Measurements from ENCODE around the gene MATN4. TPM values are rescaled to one million over a fixed set of nuclear protein-coding genes. Genes with fewer than 3 reads are reported as not detected.

The MATN4 gene
- total and polyA plus RNA-seq, 7 donors = not detected

DNA sequence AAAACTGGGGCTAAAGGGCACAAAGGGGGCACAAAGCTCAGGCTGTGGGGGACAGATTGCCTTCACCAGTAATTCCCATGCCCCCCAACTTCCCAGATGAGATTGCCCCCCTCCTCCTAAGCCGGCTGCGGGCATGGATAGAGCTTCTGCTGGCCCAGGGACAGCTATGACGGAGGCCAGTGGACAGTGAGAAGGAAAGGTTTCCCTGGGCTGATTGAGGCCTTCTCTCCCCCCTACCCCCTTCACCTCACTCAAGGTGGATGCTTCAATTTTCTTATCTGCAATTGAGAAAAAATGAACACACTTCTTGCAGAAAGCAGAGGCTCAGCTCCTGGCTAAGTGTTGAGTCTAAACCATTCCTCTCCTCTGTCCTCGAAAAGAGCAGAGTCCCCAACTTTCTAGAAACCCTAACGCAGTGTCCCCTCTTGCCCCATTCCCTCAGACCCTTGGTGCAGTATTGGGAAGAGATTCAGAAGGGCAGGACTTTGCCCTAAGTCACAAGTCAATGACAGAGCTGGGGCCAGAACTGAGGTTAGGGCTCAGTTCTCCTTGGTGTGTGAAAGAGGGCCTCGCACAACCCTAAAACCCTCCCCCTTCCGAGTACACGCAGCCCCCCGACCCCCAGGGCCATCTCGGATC is 39.3 kb upstream of the MATN4 start:
- DNase-seq = peak in 1 of 2 donors; percentile 72
- WGBS, 3 donors = 12 to 25% (median 13%) methylated on average over 10 of the region's 10 CpGs
- Histone ChIP-seq H3K27ac (peak overlapping the region; percentile 94), H3K4me1 (peaks cover 30% of the 10 kb centered on the region), H3K9me3 (no peaks in the 10 kb centered on the region), H3K27me3 (ENCODE audit: insufficient read depth in 3 of 3, low read length in 2 of 3) (no peaks in the 10 kb centered on the region), H3K36me3 (ENCODE audit: insufficient read depth in 1 of 2, low read depth in 1 of 2) (no peaks in the 10 kb centered on the region), H3K4me3 (peak overlapping the region; percentile 79)
- intact Hi-C loops (cut with DNase I) = loop anchor here (2.0 to 10.0 kb wide), 2 partner anchors 15 to 1143 kb away; partner anchors contain the start of gene SYS1 (in 1 of the 2)
- peak in 3 of 4 donors; percentile 23 to 42 (median 29) for ATAC-seq
- TF ChIP-seq, protein P1, sequence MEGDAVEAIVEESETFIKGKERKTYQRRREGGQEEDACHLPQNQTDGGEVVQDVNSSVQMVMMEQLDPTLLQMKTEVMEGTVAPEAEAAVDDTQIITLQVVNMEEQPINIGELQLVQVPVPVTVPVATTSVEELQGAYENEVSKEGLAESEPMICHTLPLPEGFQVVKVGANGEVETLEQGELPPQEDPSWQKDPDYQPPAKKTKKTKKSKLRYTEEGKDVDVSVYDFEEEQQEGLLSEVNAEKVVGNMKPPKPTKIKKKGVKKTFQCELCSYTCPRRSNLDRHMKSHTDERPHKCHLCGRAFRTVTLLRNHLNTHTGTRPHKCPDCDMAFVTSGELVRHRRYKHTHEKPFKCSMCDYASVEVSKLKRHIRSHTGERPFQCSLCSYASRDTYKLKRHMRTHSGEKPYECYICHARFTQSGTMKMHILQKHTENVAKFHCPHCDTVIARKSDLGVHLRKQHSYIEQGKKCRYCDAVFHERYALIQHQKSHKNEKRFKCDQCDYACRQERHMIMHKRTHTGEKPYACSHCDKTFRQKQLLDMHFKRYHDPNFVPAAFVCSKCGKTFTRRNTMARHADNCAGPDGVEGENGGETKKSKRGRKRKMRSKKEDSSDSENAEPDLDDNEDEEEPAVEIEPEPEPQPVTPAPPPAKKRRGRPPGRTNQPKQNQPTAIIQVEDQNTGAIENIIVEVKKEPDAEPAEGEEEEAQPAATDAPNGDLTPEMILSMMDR (IDR thresholded peaks at IDR 0.05) = no peak

DNA sequence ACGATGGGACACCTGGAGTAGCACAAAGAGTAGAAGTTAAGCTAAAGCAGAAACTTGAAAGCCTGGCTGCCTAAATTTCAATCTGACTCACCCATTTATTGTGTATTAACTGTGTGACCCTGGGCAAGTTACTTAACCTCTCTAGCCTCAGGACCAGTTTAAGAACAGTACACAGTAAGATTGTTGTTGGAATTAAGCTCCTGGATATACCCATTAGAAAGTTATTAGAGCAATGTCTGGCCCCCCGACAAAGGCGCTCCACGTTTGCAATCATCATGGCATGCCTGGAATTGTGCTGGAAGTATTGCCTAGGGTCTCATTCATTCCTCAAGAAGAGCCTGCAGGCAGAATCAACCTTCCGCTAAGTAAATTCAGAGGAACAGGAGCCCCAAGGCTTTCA is 38.8 kb upstream of the MATN4 start:
- Histone ChIP-seq H3K36me3 (ENCODE audit: insufficient read depth in 1 of 2, low read depth in 1 of 2) (no peaks in the 10 kb centered on the region), H3K9me3 (no peaks in the 10 kb centered on the region), H3K4me1 (peaks cover 34% of the 10 kb centered on the region), H3K27me3 (ENCODE audit: insufficient read depth in 3 of 3, low read length in 2 of 3) (no peaks in the 10 kb centered on the region), H3K27ac (peak overlapping the region; percentile 94), H3K4me3 (peak overlapping the region; percentile 79)
- WGBS, 3 donors = 32 to 45% (median 38%) methylated on average over 5 of the region's 5 CpGs
- intact Hi-C loops (cut with DNase I) = loop anchor here (2.0 to 10.0 kb wide), 2 partner anchors 16 to 1142 kb away; partner anchors contain the start of gene SYS1 (in 1 of the 2)
- TF ChIP-seq, protein P1 (IDR thresholded peaks at IDR 0.05) = no peak
- DNase-seq (no peak), ATAC-seq (no peak)

DNA sequence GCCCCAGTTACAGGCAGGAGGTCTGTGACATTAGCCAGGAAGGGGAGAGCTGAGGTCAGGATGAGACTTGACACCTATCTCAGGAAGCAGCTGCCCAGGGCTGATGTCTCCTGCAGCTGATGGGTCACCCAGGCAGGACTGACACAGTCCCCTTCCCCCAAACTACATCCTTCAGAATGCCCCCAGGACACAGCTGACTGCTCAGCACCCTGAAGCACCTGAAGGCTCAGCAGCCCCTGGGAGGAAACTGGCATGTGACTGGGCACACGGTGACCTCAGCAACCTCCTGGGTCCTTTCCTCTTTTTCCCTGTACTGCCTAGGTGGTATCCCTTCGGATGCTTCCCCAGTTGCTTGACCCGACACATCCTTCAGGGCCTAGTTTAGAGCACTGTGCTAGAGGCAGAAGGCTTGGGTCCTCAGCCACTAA is 38.2 kb upstream of the MATN4 start:
- H3K27ac ChIP-seq = peak overlapping the region; percentile 94
- H3K9me3 ChIP-seq = no peaks in the 10 kb centered on the region
- peak; percentile 45 to 67 for DNase-seq
- peak overlapping the region; percentile 79 for H3K4me3 ChIP-seq
- no peaks in the 10 kb centered on the region for H3K36me3 ChIP-seq (ENCODE audit: insufficient read depth in 1 of 2, low read depth in 1 of 2)
- H3K27me3 ChIP-seq (ENCODE audit: insufficient read depth in 3 of 3, low read length in 2 of 3) = no peaks in the 10 kb centered on the region
- peak; percentile 29 to 53 (median 39) for ATAC-seq
- peaks cover 38% of the 10 kb centered on the region for H3K4me1 ChIP-seq
- 18 to 46% (median 33%) methylated on average over 3 of the region's 3 CpGs for WGBS, 3 donors
- TF ChIP-seq, protein P1 (IDR thresholded peaks at IDR 0.05) = no peak
- intact Hi-C loops (cut with DNase I) = loop anchor here (2.0 to 10.0 kb wide), 2 partner anchors 16 to 1142 kb away; partner anchors contain the start of gene SYS1 (in 1 of the 2)

DNA sequence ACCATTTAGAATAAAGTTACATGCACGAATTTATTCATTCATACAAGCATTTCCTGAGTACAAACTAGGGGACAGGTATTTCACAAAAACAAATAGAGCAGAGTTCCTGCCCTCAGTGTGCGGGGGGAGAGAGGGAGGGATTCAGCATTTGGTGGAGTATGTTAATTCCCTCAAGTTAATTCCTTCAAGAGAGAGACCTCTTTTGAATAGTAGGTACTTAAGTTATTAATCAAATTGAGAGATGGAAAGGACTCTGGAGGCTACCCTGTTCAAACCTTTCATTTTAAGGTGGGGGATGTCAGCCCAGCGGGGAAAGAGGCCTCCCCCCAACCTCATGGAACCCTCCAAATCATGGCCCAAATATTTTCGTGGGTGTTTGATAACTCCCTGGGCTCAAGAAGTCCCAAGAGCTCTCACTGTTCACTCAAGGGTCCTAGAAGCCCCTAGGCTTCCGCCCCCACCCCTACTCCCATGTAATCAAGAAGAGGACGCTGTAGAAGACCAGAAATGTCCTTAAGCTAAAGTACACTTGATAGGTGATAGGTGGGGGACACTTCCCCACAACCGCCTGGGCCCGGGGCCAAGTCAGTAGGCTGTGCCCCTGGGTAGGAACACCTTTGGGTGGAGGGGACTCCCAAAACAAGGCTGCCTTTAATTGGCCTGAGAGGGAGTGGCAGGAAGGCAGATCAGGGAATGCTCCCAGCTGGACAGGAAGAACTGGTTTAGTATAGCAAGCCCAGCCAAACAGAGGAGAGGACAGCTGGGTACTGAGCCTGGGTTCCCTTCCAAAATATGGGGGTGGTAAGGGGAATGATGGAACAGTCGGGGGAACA is 37.2 kb upstream of the MATN4 start:
- intact Hi-C loops (cut with DNase I) = loop anchor here in 1 of 2 donors (10.0 kb wide), 1 partner anchor 1141 kb away; no protein-coding TSS in a partner anchor
- Histone ChIP-seq H3K36me3 (ENCODE audit: insufficient read depth in 1 of 2, low read depth in 1 of 2) (peaks cover 0 to 8% of the 10 kb centered on the region in 2 donors), H3K4me1 (peaks cover 48% of the 10 kb centered on the region), H3K9me3 (no peaks in the 10 kb centered on the region), H3K27me3 (ENCODE audit: insufficient read depth in 3 of 3, low read length in 2 of 3) (no peaks in the 10 kb centered on the region), H3K27ac (peak overlapping the region; percentile 94), H3K4me3 (peak overlapping the region; percentile 79)
- TF ChIP-seq, protein P1 (IDR thresholded peaks at IDR 0.05) = no peak
- WGBS, 3 donors = 56 to 63% (median 56%) methylated on average over 9 of the region's 9 CpGs
- DNase-seq (no peak), ATAC-seq (peak in 2 of 4 donors; percentile 15 to 18)
